Neural progenitor cell (in vitro differentiated cells): ENCODE data around the gene B3GNT9.

Experiments
- EZH2 ChIP-seq: fragments of 200-600 bp; sonication (generic); IDR thresholded peaks from 2 replicates; pipeline ENCODE4 v1.6.1; 2017; ENCODE audit warnings: antibody characterized with exemption, mild to moderate bottlenecking, moderate library complexity
- EZH2phosphoT487 ChIP-seq: fragments of 200-600 bp; sonication (generic); IDR thresholded peaks from 2 replicates; pipeline ENCODE4 v1.6.1; 2017; ENCODE audit warnings: antibody characterized with exemption
- TF ChIP-seq, protein P1 (sequence below): fragments of 200-600 bp; sonication (generic); IDR thresholded peaks from 2 replicates; pipeline ENCODE4 v1.5.1; 2017; ENCODE audit warnings: antibody characterized with exemption, mild to moderate bottlenecking

DNA sequence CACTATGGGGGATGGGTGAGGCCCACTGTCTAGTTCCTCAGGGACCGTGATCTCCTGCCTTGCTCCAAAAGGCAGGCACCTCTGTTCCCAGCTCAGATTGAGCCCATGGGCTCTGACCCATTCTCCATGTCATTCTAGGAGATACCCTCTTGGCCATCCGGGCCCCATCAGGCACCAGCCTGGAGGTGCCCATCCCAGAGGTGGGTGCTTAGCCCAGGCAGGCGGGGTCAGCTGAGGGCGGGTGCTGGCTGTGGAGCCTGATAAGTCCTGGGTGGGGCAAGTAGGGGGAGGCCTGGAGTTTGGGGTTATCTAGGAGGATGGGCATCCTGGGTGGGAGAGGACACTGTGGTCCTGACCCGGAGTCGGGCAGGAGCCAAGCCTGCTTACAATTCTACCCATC is 43.5 kb upstream of the B3GNT9 start:
- TF ChIP-seq, protein P1, sequence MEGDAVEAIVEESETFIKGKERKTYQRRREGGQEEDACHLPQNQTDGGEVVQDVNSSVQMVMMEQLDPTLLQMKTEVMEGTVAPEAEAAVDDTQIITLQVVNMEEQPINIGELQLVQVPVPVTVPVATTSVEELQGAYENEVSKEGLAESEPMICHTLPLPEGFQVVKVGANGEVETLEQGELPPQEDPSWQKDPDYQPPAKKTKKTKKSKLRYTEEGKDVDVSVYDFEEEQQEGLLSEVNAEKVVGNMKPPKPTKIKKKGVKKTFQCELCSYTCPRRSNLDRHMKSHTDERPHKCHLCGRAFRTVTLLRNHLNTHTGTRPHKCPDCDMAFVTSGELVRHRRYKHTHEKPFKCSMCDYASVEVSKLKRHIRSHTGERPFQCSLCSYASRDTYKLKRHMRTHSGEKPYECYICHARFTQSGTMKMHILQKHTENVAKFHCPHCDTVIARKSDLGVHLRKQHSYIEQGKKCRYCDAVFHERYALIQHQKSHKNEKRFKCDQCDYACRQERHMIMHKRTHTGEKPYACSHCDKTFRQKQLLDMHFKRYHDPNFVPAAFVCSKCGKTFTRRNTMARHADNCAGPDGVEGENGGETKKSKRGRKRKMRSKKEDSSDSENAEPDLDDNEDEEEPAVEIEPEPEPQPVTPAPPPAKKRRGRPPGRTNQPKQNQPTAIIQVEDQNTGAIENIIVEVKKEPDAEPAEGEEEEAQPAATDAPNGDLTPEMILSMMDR, result no peak
- no peak for TF ChIP-seq EZH2
- TF ChIP-seq EZH2phosphoT487, result no peak
